ENCODE measurements around the gene RAB19.

DNA sequence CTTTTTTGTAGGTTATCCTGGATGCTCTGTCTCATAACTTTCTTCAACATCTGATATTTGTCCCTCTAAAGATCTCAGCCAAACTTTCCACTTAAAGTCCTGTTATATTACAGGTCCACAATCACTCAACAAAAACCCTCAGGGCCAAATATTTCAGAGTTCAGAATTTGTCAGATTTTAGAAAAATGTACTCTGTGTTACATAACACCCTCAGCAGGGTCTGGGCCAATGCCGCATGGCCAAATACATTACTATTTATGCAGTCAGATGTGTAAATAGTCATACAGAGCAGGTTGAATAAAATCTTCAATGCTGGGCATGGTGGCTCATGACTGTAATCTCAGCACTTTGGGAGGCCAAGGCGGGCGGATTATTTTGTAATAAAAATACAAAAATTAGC lies 11.5 kb downstream of the RAB19 start:
- TF ChIP-seq, protein P1, sequence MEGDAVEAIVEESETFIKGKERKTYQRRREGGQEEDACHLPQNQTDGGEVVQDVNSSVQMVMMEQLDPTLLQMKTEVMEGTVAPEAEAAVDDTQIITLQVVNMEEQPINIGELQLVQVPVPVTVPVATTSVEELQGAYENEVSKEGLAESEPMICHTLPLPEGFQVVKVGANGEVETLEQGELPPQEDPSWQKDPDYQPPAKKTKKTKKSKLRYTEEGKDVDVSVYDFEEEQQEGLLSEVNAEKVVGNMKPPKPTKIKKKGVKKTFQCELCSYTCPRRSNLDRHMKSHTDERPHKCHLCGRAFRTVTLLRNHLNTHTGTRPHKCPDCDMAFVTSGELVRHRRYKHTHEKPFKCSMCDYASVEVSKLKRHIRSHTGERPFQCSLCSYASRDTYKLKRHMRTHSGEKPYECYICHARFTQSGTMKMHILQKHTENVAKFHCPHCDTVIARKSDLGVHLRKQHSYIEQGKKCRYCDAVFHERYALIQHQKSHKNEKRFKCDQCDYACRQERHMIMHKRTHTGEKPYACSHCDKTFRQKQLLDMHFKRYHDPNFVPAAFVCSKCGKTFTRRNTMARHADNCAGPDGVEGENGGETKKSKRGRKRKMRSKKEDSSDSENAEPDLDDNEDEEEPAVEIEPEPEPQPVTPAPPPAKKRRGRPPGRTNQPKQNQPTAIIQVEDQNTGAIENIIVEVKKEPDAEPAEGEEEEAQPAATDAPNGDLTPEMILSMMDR (IDR thresholded peaks at IDR 0.05): no peak
- no peak for TF ChIP-seq POLR2A (IDR thresholded peaks at IDR 0.05)
- TF ChIP-seq EP300 (IDR thresholded peaks at IDR 0.05): no peak
- no peak for TF ChIP-seq POLR2AphosphoS5 (IDR thresholded peaks at IDR 0.05)
